WTC11 (cell line): Measurements from ENCODE around the gene MOSPD3. TPM values are rescaled to one million over a fixed set of nuclear protein-coding genes. Genes with fewer than 3 reads are reported as not detected.

Experiments
- ATAC-seq: fragments of 200-7000 bp; cut with Tn5 transposase; 2 replicates; pipeline ENCODE4 v1.10.0; 2021; ENCODE audit warnings: mild to moderate bottlenecking, moderate library complexity
- CTCF ChIA-PET: fragments of 300-600 bp; sonication (Branson Sonifier 250); formaldehyde crosslinking; loops from one replicate; lab custom pipeline; 2021; ENCODE audit warnings: antibody characterized with exemption; lab: Charles Lee
- POLR2A ChIA-PET: fragments of 350-600 bp; sonication (Branson Sonifier 250); formaldehyde crosslinking; loops from one replicate; lab custom pipeline; 2021; ENCODE audit warnings: antibody characterized with exemption; lab: Charles Lee
- DNase-seq: peaks from one replicate; pipeline ENCODE4 v3.0.0; 2021; ENCODE audit warnings: low spot score
- H3K27ac Mint-ChIP-seq: 2 replicates; pipeline ENCODE4 v1.8.0; 2021; ENCODE audit warnings: mixed read lengths
- H3K27me3 Mint-ChIP-seq: 2 replicates; pipeline ENCODE4 v1.8.0; 2021; ENCODE audit warnings: low read depth, mild to moderate bottlenecking, moderate library complexity, mixed read lengths
- H3K36me3 Mint-ChIP-seq: 2 replicates; pipeline ENCODE4 v1.8.0; 2021; ENCODE audit warnings: mixed read lengths
- H3K4me1 Mint-ChIP-seq: 2 replicates; pipeline ENCODE4 v1.8.0; 2022; ENCODE audit warnings: mixed read lengths
- H3K4me3 Mint-ChIP-seq: 2 replicates; pipeline ENCODE4 v1.8.0; 2021; ENCODE audit warnings: mild to moderate bottlenecking, moderate library complexity, mixed read lengths
- H3K9me3 Mint-ChIP-seq: 2 replicates; pipeline ENCODE4 v1.8.0; 2021; ENCODE audit warnings: mixed read lengths
- ATF1 ChIP-seq: sonication (generic); formaldehyde crosslinking; IDR thresholded peaks from 2 replicates; pipeline ENCODE4 v1.8.1; 2023; ENCODE audit warnings: mild to moderate bottlenecking, moderate library complexity, missing genetic modification reagents
- CDX4 ChIP-seq: fragments of 250-450 bp; sonication (Bioruptor Pico); IDR thresholded peaks from 2 replicates; pipeline ENCODE4 v1.9.0; 2021; ENCODE audit warnings: moderate library complexity, mild to moderate bottlenecking, inconsistent platforms, borderline replicate concordance
- CREB1 ChIP-seq: sonication (generic); formaldehyde crosslinking; IDR thresholded peaks from 2 replicates; pipeline ENCODE4 v1.8.0; 2023; ENCODE audit warnings: mild to moderate bottlenecking, missing genetic modification reagents
- ERG ChIP-seq: fragments of 250-450 bp; sonication (Bioruptor Pico); IDR thresholded peaks from 2 replicates; pipeline ENCODE4 v1.8.0; 2021; ENCODE audit warnings: mild to moderate bottlenecking
- HMGA2 ChIP-seq: fragments of 250-450 bp; sonication (Bioruptor Pico); IDR thresholded peaks from 2 replicates; pipeline ENCODE4 v1.4.0; 2021; ENCODE audit warnings: mild to moderate bottlenecking, moderate library complexity
- JAZF1 ChIP-seq: fragments of 250-450 bp; sonication (Bioruptor Pico); IDR thresholded peaks from 2 replicates; pipeline ENCODE4 v1.9.0; 2021; ENCODE audit warnings: moderate library complexity, mild to moderate bottlenecking, inconsistent platforms
- MYBL2 ChIP-seq: sonication (generic); formaldehyde crosslinking; IDR thresholded peaks from 2 replicates; pipeline ENCODE4 v1.8.1; 2023; ENCODE audit warnings: mild to moderate bottlenecking, moderate library complexity, missing genetic modification reagents
- NFYB ChIP-seq: sonication (generic); formaldehyde crosslinking; conservative IDR thresholded peaks from 2 replicates; pipeline ENCODE4 v1.8.0; 2022; ENCODE audit warnings: low read depth, missing genetic modification reagents
- NR2C2 ChIP-seq: sonication (generic); formaldehyde crosslinking; IDR thresholded peaks from 2 replicates; pipeline ENCODE4 v1.8.0; 2022; ENCODE audit warnings: mild to moderate bottlenecking, missing genetic modification reagents
- NR3C1 ChIP-seq: sonication (generic); formaldehyde crosslinking; conservative IDR thresholded peaks from 2 replicates; pipeline ENCODE4 v1.8.1; 2023; ENCODE audit warnings: low read depth, mild to moderate bottlenecking, missing genetic modification reagents
- PRRX2 ChIP-seq: fragments of 250-450 bp; sonication (Bioruptor Pico); IDR thresholded peaks from 2 replicates; pipeline ENCODE4 v1.8.0; 2021; ENCODE audit warnings: mild to moderate bottlenecking
- SMAD3 ChIP-seq: sonication (generic); formaldehyde crosslinking; IDR thresholded peaks from 2 replicates; pipeline ENCODE4 v1.8.0; 2022; ENCODE audit warnings: missing genetic modification reagents, mild to moderate bottlenecking, borderline replicate concordance
- SMAD4 ChIP-seq: sonication (generic); formaldehyde crosslinking; IDR thresholded peaks from 2 replicates; pipeline ENCODE4 v1.8.0; 2022; ENCODE audit warnings: mild to moderate bottlenecking, missing genetic modification reagents
- SP1 ChIP-seq: sonication (generic); formaldehyde crosslinking; conservative IDR thresholded peaks from 2 replicates; pipeline ENCODE4 v1.8.1; 2022; ENCODE audit warnings: missing genetic modification reagents
- TCF7 ChIP-seq: sonication (generic); formaldehyde crosslinking; IDR thresholded peaks from 2 replicates; pipeline ENCODE4 v1.8.0; 2022; ENCODE audit warnings: mild to moderate bottlenecking, low read depth, missing genetic modification reagents, moderate library complexity
- TEAD1 ChIP-seq: sonication (generic); formaldehyde crosslinking; IDR thresholded peaks from 2 replicates; pipeline ENCODE4 v1.8.0; 2022; ENCODE audit warnings: mild to moderate bottlenecking, missing genetic modification reagents
- TEAD4 ChIP-seq: sonication (generic); formaldehyde crosslinking; IDR thresholded peaks from 2 replicates; pipeline ENCODE4 v1.8.0; 2022; ENCODE audit warnings: mild to moderate bottlenecking, missing genetic modification reagents
- ZBTB43 ChIP-seq: sonication (generic); formaldehyde crosslinking; IDR thresholded peaks from 2 replicates; pipeline ENCODE4 v1.8.1; 2023; ENCODE audit warnings: mild to moderate bottlenecking, missing genetic modification reagents
- ZNF121 ChIP-seq: sonication (generic); formaldehyde crosslinking; IDR thresholded peaks from 2 replicates; pipeline ENCODE4 v1.8.0; 2023; ENCODE audit warnings: missing genetic modification reagents
- ZNF423 ChIP-seq: fragments of 250-450 bp; sonication (Bioruptor Pico); IDR thresholded peaks from 2 replicates; pipeline ENCODE4 v2.1.2; 2022; ENCODE audit warnings: mild to moderate bottlenecking, moderate library complexity
- total RNA-seq: library from RNA; stranded (reverse); gene quantifications from 3 replicates; pipeline ENCODE4 v1.2.3, GENCODE V29; 2021
- TF ChIP-seq, protein P1 (sequence below): sonication (generic); formaldehyde crosslinking; IDR thresholded peaks from 2 replicates; pipeline ENCODE4 v1.8.1; 2022; ENCODE audit warnings: low read depth, mild to moderate bottlenecking, moderate library complexity, missing genetic modification reagents, borderline replicate concordance
- TF ChIP-seq, protein P2 (sequence below): sonication (generic); formaldehyde crosslinking; IDR thresholded peaks from 2 replicates; pipeline ENCODE4 v1.8.0; 2022; ENCODE audit warnings: mild to moderate bottlenecking, missing genetic modification reagents
- TF ChIP-seq, protein P3 (sequence below): sonication (generic); formaldehyde crosslinking; IDR thresholded peaks from 2 replicates; pipeline ENCODE4 v1.8.0; 2022; ENCODE audit warnings: mild to moderate bottlenecking, missing genetic modification reagents

MOSPD3 gene
- total RNA-seq, 1 experiment from 2014 or later: 21.9 TPM

- ChIA-PET POLR2A (interaction anchor here (1.4 kb wide), 1 partner anchor 7 kb away, joined by 4 read pairs; no protein-coding TSS in a partner anchor), CTCF (interaction anchor here (0.8 to 2.6 kb wide), 8 partner anchors 12 to 50 kb away, joined by 3 to 23 read pairs (median 5); partner anchors contain the start of gene MOSPD3)
- Mint-ChIP-seq H3K4me1 (peaks cover 2% of the 10 kb centered on the region; the same call in 1 of the 2 replicates), H3K27me3 (peaks cover 61% of the 10 kb centered on the region), H3K4me3 (no peak overlapping the region), H3K9me3 (no peaks in the 10 kb centered on the region), H3K27ac (no peak overlapping the region), H3K36me3 (no peaks in the 10 kb centered on the region)
- TF ChIP-seq TEAD4 (CRISPR knock-in tag) (no peak), JAZF1 (CRISPR knock-in tag) (no peak), SMAD3 (CRISPR knock-in tag) (no peak), NR3C1 (no peak), TCF7 (no peak), NR2C2 (CRISPR knock-in tag) (no peak), ERG (no peak), HMGA2 (no peak)
- TF ChIP-seq, protein P1, sequence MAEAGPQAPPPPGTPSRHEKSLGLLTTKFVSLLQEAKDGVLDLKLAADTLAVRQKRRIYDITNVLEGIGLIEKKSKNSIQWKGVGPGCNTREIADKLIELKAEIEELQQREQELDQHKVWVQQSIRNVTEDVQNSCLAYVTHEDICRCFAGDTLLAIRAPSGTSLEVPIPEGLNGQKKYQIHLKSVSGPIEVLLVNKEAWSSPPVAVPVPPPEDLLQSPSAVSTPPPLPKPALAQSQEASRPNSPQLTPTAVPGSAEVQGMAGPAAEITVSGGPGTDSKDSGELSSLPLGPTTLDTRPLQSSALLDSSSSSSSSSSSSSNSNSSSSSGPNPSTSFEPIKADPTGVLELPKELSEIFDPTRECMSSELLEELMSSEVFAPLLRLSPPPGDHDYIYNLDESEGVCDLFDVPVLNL (CRISPR knock-in tag): no peak
- DNase-seq (no peak), ATAC-seq (no peak)
These were observed 42.8 kb downstream of the MOSPD3 start for GRCh38 chr7:100654908-100655831.

GRCh38 chr7:100655908-100656674, 43.8 kb downstream of the MOSPD3 start, which contains the start of gene ACTL6B:
TSS of gene ACTL6B (minus strand) at chr7:100656448. CDS start at chr7:100656354, 94 bp downstream.
- ATAC-seq (peak; percentile 94), DNase-seq (peak; percentile 94)
- 0 out of 2 replicates have a peak within 1 kb of the TSS, but pooled peaks have one; percentile 27 for H3K4me3 Mint-ChIP-seq
- no peak within 1 kb of the TSS for H3K27ac Mint-ChIP-seq
- H3K4me1 Mint-ChIP-seq: peaks cover 2% of the 10 kb centered on the region; the same call in 1 of the 2 replicates
- no peaks in the 10 kb centered on the region for H3K9me3 Mint-ChIP-seq
- no peaks in the 10 kb centered on the region for H3K36me3 Mint-ChIP-seq
- ChIA-PET CTCF (interaction anchor here (0.6 to 2.6 kb wide), 15 partner anchors 8 to 92 kb away, joined by 3 to 23 read pairs (median 4); partner anchors contain the start of genes FBXO24, GNB2, LRCH4 and MOSPD3), POLR2A (interaction anchor here (1.4 kb wide), 1 partner anchor 8 kb away, joined by 4 read pairs; no protein-coding TSS in a partner anchor)
- peaks cover 69% of the 10 kb centered on the region for H3K27me3 Mint-ChIP-seq
- TF ChIP-seq, protein P1 (CRISPR knock-in tag): peak; percentile 56; the same call in 1 of the 2 replicates
- no peak for TF ChIP-seq ZNF423 (CRISPR knock-in tag)
- peak; percentile 90 for TF ChIP-seq SP1
- TF ChIP-seq SMAD4 (CRISPR knock-in tag): peak; percentile 95
- no peak for TF ChIP-seq CDX4 (CRISPR knock-in tag)
- TF ChIP-seq, protein P2, sequence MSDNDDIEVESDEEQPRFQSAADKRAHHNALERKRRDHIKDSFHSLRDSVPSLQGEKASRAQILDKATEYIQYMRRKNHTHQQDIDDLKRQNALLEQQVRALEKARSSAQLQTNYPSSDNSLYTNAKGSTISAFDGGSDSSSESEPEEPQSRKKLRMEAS (CRISPR knock-in tag): peak; percentile 82
- 0 out of 2 replicates have a peak, but pooled peaks have one; percentile 71 for TF ChIP-seq NR3C1
- TF ChIP-seq ZNF121 (CRISPR knock-in tag): peak; percentile 44; the same call in 1 of the 2 replicates
- peak; percentile 72; the same call in 1 of the 2 replicates for TF ChIP-seq PRRX2 (CRISPR knock-in tag)
- peak; percentile 94 for TF ChIP-seq MYBL2 (CRISPR knock-in tag)
- peak; percentile 61; the same call in 1 of the 2 replicates for TF ChIP-seq ZBTB43 (CRISPR knock-in tag)
- no peak for TF ChIP-seq ATF1 (CRISPR knock-in tag)
- TF ChIP-seq TCF7: peak; percentile 92; the same call in 1 of the 2 replicates
- TF ChIP-seq NFYB (CRISPR knock-in tag): peak; percentile 68
- TF ChIP-seq, protein P3, sequence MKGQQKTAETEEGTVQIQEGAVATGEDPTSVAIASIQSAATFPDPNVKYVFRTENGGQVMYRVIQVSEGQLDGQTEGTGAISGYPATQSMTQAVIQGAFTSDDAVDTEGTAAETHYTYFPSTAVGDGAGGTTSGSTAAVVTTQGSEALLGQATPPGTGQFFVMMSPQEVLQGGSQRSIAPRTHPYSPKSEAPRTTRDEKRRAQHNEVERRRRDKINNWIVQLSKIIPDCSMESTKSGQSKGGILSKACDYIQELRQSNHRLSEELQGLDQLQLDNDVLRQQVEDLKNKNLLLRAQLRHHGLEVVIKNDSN: peak; percentile 81
- peak; percentile 95; the same call in 1 of the 2 replicates for TF ChIP-seq SMAD3 (CRISPR knock-in tag)
- peak; percentile 99 for TF ChIP-seq TEAD1 (CRISPR knock-in tag)
- TF ChIP-seq CREB1: peak; percentile 86
- no peak for TF ChIP-seq HMGA2
